ENCODE results near the gene CCDC87. TPM values are rescaled to one million over a fixed set of nuclear protein-coding genes. Genes with fewer than 3 reads are reported as not detected.

The CCDC87 gene
- total RNA-seq, 1 donor from 2014 or later = not detected

GRCh38 chr11:66567787-66568123 lies 25.1 kb downstream of the CCDC87 start:
- peak overlapping the region; percentile 51 to 89 (median 64) for H3K9ac ChIP-seq (ENCODE audit: low read depth in 1 of 3, low read length in 3 of 3)
- H3K27me3 ChIP-seq (ENCODE audit: control insufficient read depth in 3 of 3, insufficient read depth in 3 of 3, low read length in 3 of 3) = no peaks in the 10 kb centered on the region
- H3K4me3 ChIP-seq (ENCODE audit: low read length in 3 of 3) = peak overlapping the region; percentile 59 to 77 (median 69)
- peaks cover 19 to 29% (median 27%) of the 10 kb centered on the region in 3 donors for H3K36me3 ChIP-seq (ENCODE audit: control insufficient read depth in 3 of 3, insufficient read depth in 3 of 3, low read length in 3 of 3)
- H3K27ac ChIP-seq (ENCODE audit: low read depth, low read length) = no peak overlapping the region
- no peaks in the 10 kb centered on the region for H3K9me3 ChIP-seq (ENCODE audit: control insufficient read depth in 3 of 3, low read length in 3 of 3)
- H3K4me1 ChIP-seq (ENCODE audit: control insufficient read depth in 3 of 3, insufficient read depth in 3 of 3, low read length in 3 of 3) = peaks cover 11 to 16% (median 12%) of the 10 kb centered on the region in 3 donors

GRCh38 chr11:66566221-66566620 lies 26.6 kb downstream of the CCDC87 start:
- Histone ChIP-seq H3K36me3 (ENCODE audit: control insufficient read depth in 3 of 3, insufficient read depth in 3 of 3, low read length in 3 of 3) (peaks cover 35 to 40% (median 37%) of the 10 kb centered on the region in 3 donors), H3K9ac (ENCODE audit: low read depth in 1 of 3, low read length in 3 of 3) (no peak overlapping the region)

GRCh38 chr11:66564984-66565383 lies 27.9 kb downstream of the CCDC87 start:
- Histone ChIP-seq H3K27ac (ENCODE audit: low read depth, low read length) (no peak overlapping the region), H3K27me3 (ENCODE audit: control insufficient read depth in 3 of 3, insufficient read depth in 3 of 3, low read length in 3 of 3) (no peaks in the 10 kb centered on the region), H3K4me3 (ENCODE audit: low read length in 3 of 3) (no peak overlapping the region), H3K9ac (ENCODE audit: low read depth in 1 of 3, low read length in 3 of 3) (no peak overlapping the region), H3K36me3 (ENCODE audit: control insufficient read depth in 3 of 3, insufficient read depth in 3 of 3, low read length in 3 of 3) (peaks cover 37 to 50% (median 46%) of the 10 kb centered on the region in 3 donors), H3K9me3 (ENCODE audit: control insufficient read depth in 3 of 3, low read length in 3 of 3) (no peaks in the 10 kb centered on the region), H3K4me1 (ENCODE audit: control insufficient read depth in 3 of 3, insufficient read depth in 3 of 3, low read length in 3 of 3) (peaks cover 11 to 20% (median 12%) of the 10 kb centered on the region in 3 donors)

More at GRCh38 chr11:66566221-66566620, 26.6 kb downstream of the CCDC87 start:
- H3K4me3 ChIP-seq (ENCODE audit: low read length in 3 of 3) = no peak overlapping the region
- H3K4me1 ChIP-seq (ENCODE audit: control insufficient read depth in 3 of 3, insufficient read depth in 3 of 3, low read length in 3 of 3) = peaks cover 11 to 16% (median 12%) of the 10 kb centered on the region in 3 donors
- H3K27ac ChIP-seq (ENCODE audit: low read depth, low read length) = no peak overlapping the region
- H3K27me3 ChIP-seq (ENCODE audit: control insufficient read depth in 3 of 3, insufficient read depth in 3 of 3, low read length in 3 of 3) = no peaks in the 10 kb centered on the region
- H3K9me3 ChIP-seq (ENCODE audit: control insufficient read depth in 3 of 3, low read length in 3 of 3) = no peaks in the 10 kb centered on the region

- Histone ChIP-seq H3K4me3 (ENCODE audit: low read length in 3 of 3) (no peak overlapping the region), H3K36me3 (ENCODE audit: control insufficient read depth in 3 of 3, insufficient read depth in 3 of 3, low read length in 3 of 3) (peaks cover 37 to 50% (median 46%) of the 10 kb centered on the region in 3 donors), H3K9ac (ENCODE audit: low read depth in 1 of 3, low read length in 3 of 3) (no peak overlapping the region), H3K4me1 (ENCODE audit: control insufficient read depth in 3 of 3, insufficient read depth in 3 of 3, low read length in 3 of 3) (peaks cover 11 to 20% (median 12%) of the 10 kb centered on the region in 3 donors), H3K27ac (ENCODE audit: low read depth, low read length) (no peak overlapping the region), H3K27me3 (ENCODE audit: control insufficient read depth in 3 of 3, insufficient read depth in 3 of 3, low read length in 3 of 3) (no peaks in the 10 kb centered on the region), H3K9me3 (ENCODE audit: control insufficient read depth in 3 of 3, low read length in 3 of 3) (no peaks in the 10 kb centered on the region)
Observed at GRCh38 chr11:66564538-66564937, 28.3 kb downstream of the CCDC87 start.

GRCh38 chr11:66563832-66564231 lies 29.0 kb downstream of the CCDC87 start:
- no peak overlapping the region for H3K27ac ChIP-seq (ENCODE audit: low read depth, low read length)
- H3K4me3 ChIP-seq (ENCODE audit: low read length in 3 of 3) = no peak overlapping the region
- no peak overlapping the region for H3K9ac ChIP-seq (ENCODE audit: low read depth in 1 of 3, low read length in 3 of 3)
- peaks cover 37 to 50% (median 46%) of the 10 kb centered on the region in 3 donors for H3K36me3 ChIP-seq (ENCODE audit: control insufficient read depth in 3 of 3, insufficient read depth in 3 of 3, low read length in 3 of 3)
- H3K27me3 ChIP-seq (ENCODE audit: control insufficient read depth in 3 of 3, insufficient read depth in 3 of 3, low read length in 3 of 3) = no peaks in the 10 kb centered on the region
- H3K4me1 ChIP-seq (ENCODE audit: control insufficient read depth in 3 of 3, insufficient read depth in 3 of 3, low read length in 3 of 3) = peaks cover 13 to 19% (median 13%) of the 10 kb centered on the region in 3 donors
- no peaks in the 10 kb centered on the region for H3K9me3 ChIP-seq (ENCODE audit: control insufficient read depth in 3 of 3, low read length in 3 of 3)

GRCh38 chr11:66562907-66563583 lies 29.8 kb downstream of the CCDC87 start:
- H3K4me3 ChIP-seq (ENCODE audit: low read length in 3 of 3) = no peak overlapping the region
- no peak overlapping the region for H3K9ac ChIP-seq (ENCODE audit: low read depth in 1 of 3, low read length in 3 of 3)
- H3K36me3 ChIP-seq (ENCODE audit: control insufficient read depth in 3 of 3, insufficient read depth in 3 of 3, low read length in 3 of 3) = peaks cover 37 to 50% (median 49%) of the 10 kb centered on the region in 3 donors
- peaks cover 11 to 23% (median 15%) of the 10 kb centered on the region in 3 donors for H3K4me1 ChIP-seq (ENCODE audit: control insufficient read depth in 3 of 3, insufficient read depth in 3 of 3, low read length in 3 of 3)
- no peak overlapping the region for H3K27ac ChIP-seq (ENCODE audit: low read depth, low read length)
- H3K9me3 ChIP-seq (ENCODE audit: control insufficient read depth in 3 of 3, low read length in 3 of 3) = no peaks in the 10 kb centered on the region
- peaks cover 0 to 1% (median 0%) of the 10 kb centered on the region in 3 donors for H3K27me3 ChIP-seq (ENCODE audit: control insufficient read depth in 3 of 3, insufficient read depth in 3 of 3, low read length in 3 of 3)

- Histone ChIP-seq H3K36me3 (ENCODE audit: control insufficient read depth in 3 of 3, insufficient read depth in 3 of 3, low read length in 3 of 3) (peaks cover 37 to 56% (median 53%) of the 10 kb centered on the region in 3 donors), H3K4me3 (ENCODE audit: low read length in 3 of 3) (no peak overlapping the region)
Observed at GRCh38 chr11:66562275-66562674, 30.6 kb downstream of the CCDC87 start.

GRCh38 chr11:66561975-66562248 lies 31.0 kb downstream of the CCDC87 start:
- Histone ChIP-seq H3K9me3 (ENCODE audit: control insufficient read depth in 3 of 3, low read length in 3 of 3) (no peaks in the 10 kb centered on the region), H3K4me3 (ENCODE audit: low read length in 3 of 3) (no peak overlapping the region), H3K27ac (ENCODE audit: low read depth, low read length) (no peak overlapping the region), H3K27me3 (ENCODE audit: control insufficient read depth in 3 of 3, insufficient read depth in 3 of 3, low read length in 3 of 3) (peaks cover 5 to 9% (median 8%) of the 10 kb centered on the region in 3 donors), H3K36me3 (ENCODE audit: control insufficient read depth in 3 of 3, insufficient read depth in 3 of 3, low read length in 3 of 3) (peaks cover 34 to 57% (median 53%) of the 10 kb centered on the region in 3 donors), H3K9ac (ENCODE audit: low read depth in 1 of 3, low read length in 3 of 3) (no peak overlapping the region), H3K4me1 (ENCODE audit: control insufficient read depth in 3 of 3, insufficient read depth in 3 of 3, low read length in 3 of 3) (peaks cover 3 to 23% (median 19%) of the 10 kb centered on the region in 3 donors)

More at GRCh38 chr11:66562275-66562674, 30.6 kb downstream of the CCDC87 start:
- H3K27ac ChIP-seq (ENCODE audit: low read depth, low read length) = no peak overlapping the region
- peaks cover 4 to 23% (median 15%) of the 10 kb centered on the region in 3 donors for H3K4me1 ChIP-seq (ENCODE audit: control insufficient read depth in 3 of 3, insufficient read depth in 3 of 3, low read length in 3 of 3)
- H3K9ac ChIP-seq (ENCODE audit: low read depth in 1 of 3, low read length in 3 of 3) = no peak overlapping the region
- peaks cover 5 to 7% (median 5%) of the 10 kb centered on the region in 3 donors for H3K27me3 ChIP-seq (ENCODE audit: control insufficient read depth in 3 of 3, insufficient read depth in 3 of 3, low read length in 3 of 3)
- no peaks in the 10 kb centered on the region for H3K9me3 ChIP-seq (ENCODE audit: control insufficient read depth in 3 of 3, low read length in 3 of 3)

- Histone ChIP-seq H3K4me3 (ENCODE audit: low read length in 3 of 3) (no peak overlapping the region), H3K9ac (ENCODE audit: low read depth in 1 of 3, low read length in 3 of 3) (no peak overlapping the region), H3K9me3 (ENCODE audit: control insufficient read depth in 3 of 3, low read length in 3 of 3) (no peaks in the 10 kb centered on the region), H3K27ac (ENCODE audit: low read depth, low read length) (no peak overlapping the region), H3K4me1 (ENCODE audit: control insufficient read depth in 3 of 3, insufficient read depth in 3 of 3, low read length in 3 of 3) (peaks cover 3 to 24% (median 19%) of the 10 kb centered on the region in 3 donors), H3K36me3 (ENCODE audit: control insufficient read depth in 3 of 3, insufficient read depth in 3 of 3, low read length in 3 of 3) (peaks cover 32 to 57% (median 53%) of the 10 kb centered on the region in 3 donors), H3K27me3 (ENCODE audit: control insufficient read depth in 3 of 3, insufficient read depth in 3 of 3, low read length in 3 of 3) (peaks cover 5 to 9% (median 8%) of the 10 kb centered on the region in 3 donors)
Observed at GRCh38 chr11:66561178-66561974, 31.5 kb downstream of the CCDC87 start.

Measured in skeletal muscle tissue (tissue), 4 donors.